ENCODE results near the gene MICALL2. TPM values are rescaled to one million over a fixed set of nuclear protein-coding genes. Genes with fewer than 3 reads are reported as not detected.
A peak's percentile ranks its signal among the peaks of the same experiment; 100 is the strongest.

MICALL2 gene
- polyA plus RNA-seq, 1 donor from 2014 or later, result 12.8 TPM

DNA sequence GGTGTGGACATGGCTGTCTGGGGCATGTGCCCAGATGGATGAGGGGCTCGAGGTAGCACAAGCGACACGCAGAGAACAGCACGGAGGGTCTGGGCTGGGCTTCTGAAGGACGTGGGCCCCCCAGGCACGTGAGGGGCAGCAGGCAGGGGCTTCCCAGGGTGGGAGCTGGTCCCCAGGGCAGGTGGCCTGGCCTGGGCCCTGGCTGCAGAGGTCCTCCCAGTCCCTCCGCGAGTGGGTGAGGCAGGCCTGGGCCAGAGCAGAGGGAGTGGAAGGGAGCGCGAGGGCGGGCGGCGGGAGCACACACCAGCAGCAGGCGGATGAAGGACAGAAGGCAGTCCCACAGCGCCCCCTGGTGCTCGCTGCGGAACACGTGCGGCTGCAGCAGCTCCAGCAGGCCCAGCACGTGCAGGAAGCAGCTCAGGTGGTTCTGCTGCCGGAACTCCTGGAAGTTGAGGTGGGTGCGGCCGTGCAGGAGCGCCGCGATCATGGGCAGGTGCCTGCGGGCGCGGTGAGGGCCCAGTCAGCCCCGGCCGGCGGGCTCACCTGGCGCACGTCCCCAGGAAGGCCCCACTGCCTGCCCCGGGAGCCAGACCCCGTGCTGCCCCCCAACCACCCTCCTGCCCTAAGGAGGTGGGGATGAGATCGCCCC is 14.7 kb upstream of the MICALL2 start:
- Histone ChIP-seq H3F3A (ENCODE audit: insufficient read depth, low read length, poor library complexity, severe bottlenecking) (no peaks in the 10 kb centered on the region), H3K9me2 (ENCODE audit: insufficient read depth, low read length) (no peaks in the 10 kb centered on the region), H3K27ac (ENCODE audit: low read length) (no peak overlapping the region), H3K4me3 (ENCODE audit: low read length) (no peak overlapping the region), H3K4me2 (ENCODE audit: low read length) (no peak overlapping the region), H4K20me1 (ENCODE audit: insufficient read depth) (no peaks in the 10 kb centered on the region), H2AFZ (ENCODE audit: low read depth, low read length) (no peak overlapping the region), H3K9me3 (ENCODE audit: low read length) (no peaks in the 10 kb centered on the region), H3K36me3 (ENCODE audit: insufficient read depth, low read length) (no peaks in the 10 kb centered on the region), H3K27me3 (ENCODE audit: insufficient read depth, low read depth, low read length) (no peaks in the 10 kb centered on the region), H3K9ac (ENCODE audit: low read length) (no peak overlapping the region), H3K79me2 (replicated peaks; ENCODE audit: insufficient read depth, low read length) (no peaks in the 10 kb centered on the region)
- TF ChIP-seq CTCF (IDR thresholded peaks at IDR 0.05; ENCODE audit: poor library complexity, severe bottlenecking) (peak; percentile 87), TAF1 (IDR thresholded peaks at IDR 0.05; ENCODE audit: low read depth) (no peak), REST (IDR thresholded peaks at IDR 0.05; ENCODE audit: borderline replicate concordance) (no peak), RAD21 (conservative IDR thresholded peaks at IDR 0.05) (peak; percentile 81), EP300 (conservative IDR thresholded peaks at IDR 0.05; ENCODE audit: poor library complexity, severe bottlenecking) (no peak), SMC3 (conservative IDR thresholded peaks at IDR 0.05; ENCODE audit: poor library complexity) (peak; percentile 78), MXI1 (conservative IDR thresholded peaks at IDR 0.05; ENCODE audit: poor library complexity, severe bottlenecking) (peak; percentile 77), EZH2 (IDR thresholded peaks at IDR 0.05; ENCODE audit: borderline replicate concordance, insufficient read depth, low read length, poor library complexity, severe bottlenecking) (no peak), POLR2AphosphoS5 (IDR thresholded peaks at IDR 0.05) (no peak)

GRCh38 chr7:1470901-1471300 is 11.6 kb upstream of the MICALL2 start:
- Histone ChIP-seq H3K9me2 (ENCODE audit: insufficient read depth, low read length) (no peaks in the 10 kb centered on the region), H3K9me3 (ENCODE audit: low read length) (no peaks in the 10 kb centered on the region), H4K20me1 (ENCODE audit: insufficient read depth) (no peaks in the 10 kb centered on the region), H3K4me3 (ENCODE audit: low read length) (no peak overlapping the region), H3K36me3 (ENCODE audit: insufficient read depth, low read length) (no peaks in the 10 kb centered on the region), H3K9ac (ENCODE audit: low read length) (no peak overlapping the region), H3K27me3 (ENCODE audit: insufficient read depth, low read depth, low read length) (no peaks in the 10 kb centered on the region), H3K79me2 (replicated peaks; ENCODE audit: insufficient read depth, low read length) (no peaks in the 10 kb centered on the region), H3F3A (ENCODE audit: insufficient read depth, low read length, poor library complexity, severe bottlenecking) (no peaks in the 10 kb centered on the region), H3K27ac (ENCODE audit: low read length) (no peak overlapping the region), H2AFZ (ENCODE audit: low read depth, low read length) (no peak overlapping the region), H3K4me2 (ENCODE audit: low read length) (no peak overlapping the region)
- TF ChIP-seq MXI1 (conservative IDR thresholded peaks at IDR 0.05; ENCODE audit: poor library complexity, severe bottlenecking) (no peak), EZH2 (IDR thresholded peaks at IDR 0.05; ENCODE audit: borderline replicate concordance, insufficient read depth, low read length, poor library complexity, severe bottlenecking) (no peak), EP300 (conservative IDR thresholded peaks at IDR 0.05; ENCODE audit: poor library complexity, severe bottlenecking) (no peak), TAF1 (IDR thresholded peaks at IDR 0.05; ENCODE audit: low read depth) (no peak), RAD21 (conservative IDR thresholded peaks at IDR 0.05) (no peak), SMC3 (conservative IDR thresholded peaks at IDR 0.05; ENCODE audit: poor library complexity) (no peak), CTCF (IDR thresholded peaks at IDR 0.05; ENCODE audit: poor library complexity, severe bottlenecking) (no peak), REST (IDR thresholded peaks at IDR 0.05; ENCODE audit: borderline replicate concordance) (no peak), POLR2AphosphoS5 (IDR thresholded peaks at IDR 0.05) (no peak)

Data from neural cell (in vitro differentiated cells).